Neural cell (in vitro differentiated cells): Measurements from ENCODE around the gene NPRL2. TPM values are rescaled to one million over a fixed set of nuclear protein-coding genes. Genes with fewer than 3 reads are reported as not detected.

Source experiments
- H2AFZ ChIP-seq: fragments of 200-600, 300-800 bp; sonication (generic), shearing (Covaris generic); 2 replicates; pipeline ENCODE4 v1.6.0; 2014; ENCODE audit warnings: low read depth, mild to moderate bottlenecking, antibody characterized with exemption, low read length, moderate library complexity
- H3F3A ChIP-seq: fragments of 200-600 bp; shearing (Covaris generic); 2 replicates; pipeline ENCODE4 v1.6.1; 2016; ENCODE audit warnings: mild to moderate bottlenecking, moderate library complexity, mixed read lengths, antibody characterized with exemption, low read length; ENCODE audit not compliant: insufficient read depth, poor library complexity, severe bottlenecking
- H3K27ac ChIP-seq: fragments of 200-600, 300-800 bp; sonication (generic), shearing (Covaris generic); 2 replicates; pipeline ENCODE4 v1.5.1; 2014; ENCODE audit warnings: mild to moderate bottlenecking, low read length, moderate library complexity
- H3K27me3 ChIP-seq: fragments of 300-800, 200-600 bp; sonication (generic), shearing (Covaris generic); 2 replicates; pipeline ENCODE4 v1.6.0; 2014; ENCODE audit warnings: mild to moderate bottlenecking, low read depth, low read length, moderate library complexity; ENCODE audit not compliant: insufficient read depth
- H3K36me3 ChIP-seq: fragments of 300-800, 200-600 bp; sonication (generic), shearing (Covaris generic); 2 replicates; pipeline ENCODE4 v1.5.1; 2014; ENCODE audit warnings: mild to moderate bottlenecking, antibody characterized with exemption, low read length, moderate library complexity; ENCODE audit not compliant: insufficient read depth
- H3K4me2 ChIP-seq: fragments of 300-800, 200-600 bp; sonication (generic), shearing (Covaris generic); 2 replicates; pipeline ENCODE4 v1.6.0; 2014; ENCODE audit warnings: mild to moderate bottlenecking, low read length
- H3K4me3 ChIP-seq: fragments of 300-800, 200-600 bp; sonication (generic), shearing (Covaris generic); 2 replicates; pipeline ENCODE4 v1.5.1; 2014; ENCODE audit warnings: mild to moderate bottlenecking, low read length, moderate library complexity
- H3K79me2 ChIP-seq: fragments of 200-600 bp; shearing (Covaris generic); replicated peaks from 2 replicates; pipeline ENCODE4 v1.6.0; 2014; ENCODE audit warnings: mild to moderate bottlenecking, low read length, moderate library complexity; ENCODE audit not compliant: insufficient read depth
- H3K9ac ChIP-seq: fragments of 300-800, 200-600 bp; sonication (generic), shearing (Covaris generic); 2 replicates; pipeline ENCODE4 v1.6.1; 2016; ENCODE audit warnings: mild to moderate bottlenecking, low read length, mixed read lengths
- H3K9me2 ChIP-seq: fragments of 200-600 bp; shearing (Covaris generic); 2 replicates; pipeline ENCODE4 v1.6.1; 2016; ENCODE audit warnings: mild to moderate bottlenecking, low read length, mixed read lengths; ENCODE audit not compliant: insufficient read depth
- H3K9me3 ChIP-seq: fragments of 200-600, 300-800 bp; sonication (generic), shearing (Covaris generic); 2 replicates; pipeline ENCODE4 v1.6.1; 2016; ENCODE audit warnings: mild to moderate bottlenecking, mixed run types, low read length, moderate library complexity, mixed read lengths
- H4K20me1 ChIP-seq: fragments of 200-600 bp; shearing (Covaris generic); 2 replicates; pipeline ENCODE4 v1.6.1; 2016; ENCODE audit warnings: mild to moderate bottlenecking, mixed run types; ENCODE audit not compliant: insufficient read depth
- CTCF ChIP-seq: fragments of 450-650 bp; IDR thresholded peaks from 2 replicates; pipeline ENCODE4 v1.5.1; 2014; ENCODE audit warnings: antibody characterized with exemption, mild to moderate bottlenecking, moderate library complexity; ENCODE audit not compliant: poor library complexity, severe bottlenecking
- EP300 ChIP-seq: fragments of 450-650 bp; conservative IDR thresholded peaks from 2 replicates; pipeline ENCODE4 v1.6.1; 2014; ENCODE audit warnings: antibody characterized with exemption, mild to moderate bottlenecking, moderate library complexity; ENCODE audit not compliant: poor library complexity, severe bottlenecking
- EZH2 ChIP-seq: fragments of 200-600, 300-800 bp; shearing (Covaris generic), sonication (generic); IDR thresholded peaks from 2 replicates; pipeline ENCODE4 v1.6.1; 2014; ENCODE audit warnings: antibody characterized with exemption, low read length, borderline replicate concordance, mild to moderate bottlenecking; ENCODE audit not compliant: insufficient read depth, poor library complexity, severe bottlenecking
- MXI1 ChIP-seq: fragments of 450-650 bp; conservative IDR thresholded peaks from 2 replicates; pipeline ENCODE4 v1.6.1; 2014; ENCODE audit warnings: antibody characterized with exemption, mild to moderate bottlenecking; ENCODE audit not compliant: poor library complexity, severe bottlenecking
- POLR2AphosphoS5 ChIP-seq: IDR thresholded peaks from 2 replicates; pipeline ENCODE4 v1.6.1; 2012
- RAD21 ChIP-seq: fragments of 450-650 bp; conservative IDR thresholded peaks from 2 replicates; pipeline ENCODE4 v1.6.1; 2014; ENCODE audit warnings: antibody characterized with exemption, mild to moderate bottlenecking, moderate library complexity
- SMC3 ChIP-seq: fragments of 450-650 bp; conservative IDR thresholded peaks from 2 replicates; pipeline ENCODE4 v1.6.1; 2014; ENCODE audit warnings: antibody characterized with exemption, mild to moderate bottlenecking, moderate library complexity; ENCODE audit not compliant: poor library complexity
- TAF1 ChIP-seq: IDR thresholded peaks from 2 replicates; pipeline ENCODE4 v1.6.1; 2012; ENCODE audit warnings: low read depth
- polyA plus RNA-seq: library from polyadenylated mRNA; depleted of rRNA; stranded (reverse); fragments of >200 nt; gene quantifications from 2 replicates; pipeline ENCODE4 v1.2.3, GENCODE V29; 2014
- TF ChIP-seq, protein P1 (sequence below): IDR thresholded peaks from 2 replicates; pipeline ENCODE4 v1.6.1; 2012; ENCODE audit warnings: borderline replicate concordance

The NPRL2 gene
- polyA plus RNA-seq, 1 donor from 2014 or later: 118 TPM

GRCh38 chr3:50358355-50358910, 7.9 kb upstream of the NPRL2 start:
- Histone ChIP-seq H3K79me2 (peaks cover 38% of the 10 kb centered on the region), H3K27ac (no peak overlapping the region)

GRCh38 chr3:50357481-50357880, 6.9 kb upstream of the NPRL2 start:
- Histone ChIP-seq H3K27ac (no peak overlapping the region), H2AFZ (no peak overlapping the region), H3F3A (no peaks in the 10 kb centered on the region), H3K9ac (peak overlapping the region; percentile 95), H3K4me3 (peak overlapping the region; percentile 94), H3K9me3 (no peaks in the 10 kb centered on the region), H3K36me3 (no peaks in the 10 kb centered on the region), H3K9me2 (no peaks in the 10 kb centered on the region), H3K4me2 (peak overlapping the region; percentile 73), H3K79me2 (peaks cover 38% of the 10 kb centered on the region), H4K20me1 (peaks cover 9% of the 10 kb centered on the region), H3K27me3 (no peaks in the 10 kb centered on the region)
- TF ChIP-seq MXI1 (no peak), CTCF (no peak), POLR2AphosphoS5 (no peak), SMC3 (no peak), TAF1 (no peak), EP300 (no peak), RAD21 (no peak), EZH2 (no peak)
- TF ChIP-seq, protein P1, sequence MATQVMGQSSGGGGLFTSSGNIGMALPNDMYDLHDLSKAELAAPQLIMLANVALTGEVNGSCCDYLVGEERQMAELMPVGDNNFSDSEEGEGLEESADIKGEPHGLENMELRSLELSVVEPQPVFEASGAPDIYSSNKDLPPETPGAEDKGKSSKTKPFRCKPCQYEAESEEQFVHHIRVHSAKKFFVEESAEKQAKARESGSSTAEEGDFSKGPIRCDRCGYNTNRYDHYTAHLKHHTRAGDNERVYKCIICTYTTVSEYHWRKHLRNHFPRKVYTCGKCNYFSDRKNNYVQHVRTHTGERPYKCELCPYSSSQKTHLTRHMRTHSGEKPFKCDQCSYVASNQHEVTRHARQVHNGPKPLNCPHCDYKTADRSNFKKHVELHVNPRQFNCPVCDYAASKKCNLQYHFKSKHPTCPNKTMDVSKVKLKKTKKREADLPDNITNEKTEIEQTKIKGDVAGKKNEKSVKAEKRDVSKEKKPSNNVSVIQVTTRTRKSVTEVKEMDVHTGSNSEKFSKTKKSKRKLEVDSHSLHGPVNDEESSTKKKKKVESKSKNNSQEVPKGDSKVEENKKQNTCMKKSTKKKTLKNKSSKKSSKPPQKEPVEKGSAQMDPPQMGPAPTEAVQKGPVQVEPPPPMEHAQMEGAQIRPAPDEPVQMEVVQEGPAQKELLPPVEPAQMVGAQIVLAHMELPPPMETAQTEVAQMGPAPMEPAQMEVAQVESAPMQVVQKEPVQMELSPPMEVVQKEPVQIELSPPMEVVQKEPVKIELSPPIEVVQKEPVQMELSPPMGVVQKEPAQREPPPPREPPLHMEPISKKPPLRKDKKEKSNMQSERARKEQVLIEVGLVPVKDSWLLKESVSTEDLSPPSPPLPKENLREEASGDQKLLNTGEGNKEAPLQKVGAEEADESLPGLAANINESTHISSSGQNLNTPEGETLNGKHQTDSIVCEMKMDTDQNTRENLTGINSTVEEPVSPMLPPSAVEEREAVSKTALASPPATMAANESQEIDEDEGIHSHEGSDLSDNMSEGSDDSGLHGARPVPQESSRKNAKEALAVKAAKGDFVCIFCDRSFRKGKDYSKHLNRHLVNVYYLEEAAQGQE: no peak

More at GRCh38 chr3:50358355-50358910, 7.9 kb upstream of the NPRL2 start:
- Histone ChIP-seq H3F3A (no peaks in the 10 kb centered on the region), H2AFZ (no peak overlapping the region), H3K27me3 (no peaks in the 10 kb centered on the region), H3K9me3 (no peaks in the 10 kb centered on the region), H3K9me2 (no peaks in the 10 kb centered on the region), H3K9ac (peak overlapping the region; percentile 95), H3K4me3 (peak overlapping the region; percentile 94), H3K36me3 (no peaks in the 10 kb centered on the region), H3K4me2 (peak overlapping the region; percentile 73), H4K20me1 (peaks cover 9% of the 10 kb centered on the region)
- no peak for TF ChIP-seq CTCF
- TF ChIP-seq EP300: no peak
